HEK293 (cell line): Measurements from ENCODE around the gene SLC10A4.

Experiments used
- HOXA7 ChIP-seq: sonication (generic); formaldehyde crosslinking; IDR thresholded peaks from 2 replicates; pipeline ENCODE4 v1.8.1; 2022; ENCODE audit warnings: missing genetic modification reagents, borderline replicate concordance
- KLF8 ChIP-seq: fragments of 450-650 bp; formaldehyde crosslinking; IDR thresholded peaks from 2 replicates; pipeline ENCODE4 v1.5.1; 2016; ENCODE audit warnings: missing biosample characterization, missing genetic modification characterization
- TCF7L2 ChIP-seq: IDR thresholded peaks from 2 replicates; pipeline ENCODE4 v1.6.1; 2011; ENCODE audit warnings: low read depth, mild to moderate bottlenecking, inconsistent platforms, low read length, moderate library complexity, borderline replicate concordance
- ZNF121 ChIP-seq: fragments of 450-650 bp; formaldehyde crosslinking; IDR thresholded peaks from 2 replicates; pipeline ENCODE4 v1.5.1; 2016; ENCODE audit warnings: missing biosample characterization, missing genetic modification characterization
- ZNF138 ChIP-seq: fragments of 450-650 bp; formaldehyde crosslinking; IDR thresholded peaks from 2 replicates; pipeline ENCODE4 v1.5.1; 2016; ENCODE audit warnings: missing biosample characterization, missing genetic modification characterization, borderline replicate concordance
- ZNF423 ChIP-seq: fragments of 450-650 bp; formaldehyde crosslinking; IDR thresholded peaks from 2 replicates; pipeline ENCODE4 v1.5.1; 2016; ENCODE audit warnings: missing biosample characterization, missing genetic modification characterization
- ZNF473 ChIP-seq: fragments of 450-650 bp; formaldehyde crosslinking; IDR thresholded peaks from 2 replicates; pipeline ENCODE4 v1.5.1; 2017; ENCODE audit warnings: missing biosample characterization, missing genetic modification characterization
- TF ChIP-seq, protein P1 (sequence below): fragments of 450-650 bp; formaldehyde crosslinking; IDR thresholded peaks from 2 replicates; pipeline ENCODE4 v1.5.1; 2016; ENCODE audit warnings: missing biosample characterization, missing genetic modification characterization
- TF ChIP-seq, protein P2 (sequence below): fragments of 450-650 bp; formaldehyde crosslinking; IDR thresholded peaks from 2 replicates; pipeline ENCODE4 v1.5.1; 2016; ENCODE audit warnings: missing biosample characterization, missing genetic modification characterization
- TF ChIP-seq, protein P3 (sequence below): fragments of 450-650 bp; formaldehyde crosslinking; conservative IDR thresholded peaks from 2 replicates; pipeline ENCODE4 v1.5.1; 2016; ENCODE audit warnings: low read depth, missing biosample characterization, missing genetic modification characterization

DNA sequence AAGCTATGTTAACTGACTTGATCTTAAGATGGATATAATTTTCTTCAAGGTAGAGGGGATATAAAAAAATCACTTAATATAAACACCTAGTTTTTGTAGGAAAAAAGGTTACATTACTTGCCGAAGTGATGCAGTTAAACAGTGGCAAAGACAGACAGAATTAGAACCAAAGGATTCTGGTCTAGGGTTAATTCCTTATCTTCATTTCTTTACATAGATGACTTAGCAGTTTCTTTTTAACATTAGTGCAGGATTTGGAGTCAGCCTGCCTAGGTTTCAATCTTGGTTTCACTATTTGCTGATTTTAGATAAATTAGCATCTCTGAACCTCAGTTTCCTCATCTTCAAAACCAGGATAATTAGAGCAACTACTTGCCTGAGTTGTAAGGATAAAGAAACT lies 21.2 kb downstream of the SLC10A4 start:
- TF ChIP-seq, protein P1, sequence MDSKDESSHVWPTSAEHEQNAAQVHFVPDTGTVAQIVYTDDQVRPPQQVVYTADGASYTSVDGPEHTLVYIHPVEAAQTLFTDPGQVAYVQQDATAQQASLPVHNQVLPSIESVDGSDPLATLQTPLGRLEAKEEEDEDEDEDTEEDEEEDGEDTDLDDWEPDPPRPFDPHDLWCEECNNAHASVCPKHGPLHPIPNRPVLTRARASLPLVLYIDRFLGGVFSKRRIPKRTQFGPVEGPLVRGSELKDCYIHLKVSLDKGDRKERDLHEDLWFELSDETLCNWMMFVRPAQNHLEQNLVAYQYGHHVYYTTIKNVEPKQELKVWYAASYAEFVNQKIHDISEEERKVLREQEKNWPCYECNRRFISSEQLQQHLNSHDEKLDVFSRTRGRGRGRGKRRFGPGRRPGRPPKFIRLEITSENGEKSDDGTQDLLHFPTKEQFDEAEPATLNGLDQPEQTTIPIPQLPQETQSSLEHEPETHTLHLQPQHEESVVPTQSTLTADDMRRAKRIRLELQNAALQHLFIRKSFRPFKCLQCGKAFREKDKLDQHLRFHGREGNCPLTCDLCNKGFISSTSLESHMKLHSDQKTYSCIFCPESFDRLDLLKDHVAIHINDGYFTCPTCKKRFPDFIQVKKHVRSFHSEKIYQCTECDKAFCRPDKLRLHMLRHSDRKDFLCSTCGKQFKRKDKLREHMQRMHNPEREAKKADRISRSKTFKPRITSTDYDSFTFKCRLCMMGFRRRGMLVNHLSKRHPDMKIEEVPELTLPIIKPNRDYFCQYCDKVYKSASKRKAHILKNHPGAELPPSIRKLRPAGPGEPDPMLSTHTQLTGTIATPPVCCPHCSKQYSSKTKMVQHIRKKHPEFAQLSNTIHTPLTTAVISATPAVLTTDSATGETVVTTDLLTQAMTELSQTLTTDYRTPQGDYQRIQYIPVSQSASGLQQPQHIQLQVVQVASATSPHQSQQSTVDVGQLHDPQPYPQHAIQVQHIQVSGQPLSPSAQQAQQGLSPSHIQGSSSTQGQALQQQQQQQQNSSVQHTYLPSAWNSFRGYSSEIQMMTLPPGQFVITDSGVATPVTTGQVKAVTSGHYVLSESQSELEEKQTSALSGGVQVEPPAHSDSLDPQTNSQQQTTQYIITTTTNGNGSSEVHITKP (tag by site-specific recombination), result no peak
- TF ChIP-seq, protein P2, sequence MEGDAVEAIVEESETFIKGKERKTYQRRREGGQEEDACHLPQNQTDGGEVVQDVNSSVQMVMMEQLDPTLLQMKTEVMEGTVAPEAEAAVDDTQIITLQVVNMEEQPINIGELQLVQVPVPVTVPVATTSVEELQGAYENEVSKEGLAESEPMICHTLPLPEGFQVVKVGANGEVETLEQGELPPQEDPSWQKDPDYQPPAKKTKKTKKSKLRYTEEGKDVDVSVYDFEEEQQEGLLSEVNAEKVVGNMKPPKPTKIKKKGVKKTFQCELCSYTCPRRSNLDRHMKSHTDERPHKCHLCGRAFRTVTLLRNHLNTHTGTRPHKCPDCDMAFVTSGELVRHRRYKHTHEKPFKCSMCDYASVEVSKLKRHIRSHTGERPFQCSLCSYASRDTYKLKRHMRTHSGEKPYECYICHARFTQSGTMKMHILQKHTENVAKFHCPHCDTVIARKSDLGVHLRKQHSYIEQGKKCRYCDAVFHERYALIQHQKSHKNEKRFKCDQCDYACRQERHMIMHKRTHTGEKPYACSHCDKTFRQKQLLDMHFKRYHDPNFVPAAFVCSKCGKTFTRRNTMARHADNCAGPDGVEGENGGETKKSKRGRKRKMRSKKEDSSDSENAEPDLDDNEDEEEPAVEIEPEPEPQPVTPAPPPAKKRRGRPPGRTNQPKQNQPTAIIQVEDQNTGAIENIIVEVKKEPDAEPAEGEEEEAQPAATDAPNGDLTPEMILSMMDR (tag by site-specific recombination), result no peak
- TF ChIP-seq, protein P3, sequence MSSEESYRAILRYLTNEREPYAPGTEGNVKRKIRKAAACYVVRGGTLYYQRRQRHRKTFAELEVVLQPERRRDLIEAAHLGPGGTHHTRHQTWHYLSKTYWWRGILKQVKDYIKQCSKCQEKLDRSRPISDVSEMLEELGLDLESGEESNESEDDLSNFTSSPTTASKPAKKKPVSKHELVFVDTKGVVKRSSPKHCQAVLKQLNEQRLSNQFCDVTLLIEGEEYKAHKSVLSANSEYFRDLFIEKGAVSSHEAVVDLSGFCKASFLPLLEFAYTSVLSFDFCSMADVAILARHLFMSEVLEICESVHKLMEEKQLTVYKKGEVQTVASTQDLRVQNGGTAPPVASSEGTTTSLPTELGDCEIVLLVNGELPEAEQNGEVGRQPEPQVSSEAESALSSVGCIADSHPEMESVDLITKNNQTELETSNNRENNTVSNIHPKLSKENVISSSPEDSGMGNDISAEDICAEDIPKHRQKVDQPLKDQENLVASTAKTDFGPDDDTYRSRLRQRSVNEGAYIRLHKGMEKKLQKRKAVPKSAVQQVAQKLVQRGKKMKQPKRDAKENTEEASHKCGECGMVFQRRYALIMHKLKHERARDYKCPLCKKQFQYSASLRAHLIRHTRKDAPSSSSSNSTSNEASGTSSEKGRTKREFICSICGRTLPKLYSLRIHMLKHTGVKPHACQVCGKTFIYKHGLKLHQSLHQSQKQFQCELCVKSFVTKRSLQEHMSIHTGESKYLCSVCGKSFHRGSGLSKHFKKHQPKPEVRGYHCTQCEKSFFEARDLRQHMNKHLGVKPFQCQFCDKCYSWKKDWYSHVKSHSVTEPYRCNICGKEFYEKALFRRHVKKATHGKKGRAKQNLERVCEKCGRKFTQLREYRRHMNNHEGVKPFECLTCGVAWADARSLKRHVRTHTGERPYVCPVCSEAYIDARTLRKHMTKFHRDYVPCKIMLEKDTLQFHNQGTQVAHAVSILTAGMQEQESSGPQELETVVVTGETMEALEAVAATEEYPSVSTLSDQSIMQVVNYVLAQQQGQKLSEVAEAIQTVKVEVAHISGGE (tag by site-specific recombination), result no peak
- TF ChIP-seq TCF7L2, result no peak
- no peak for TF ChIP-seq ZNF473 (tag by site-specific recombination)
- no peak for TF ChIP-seq ZNF121
- no peak for TF ChIP-seq ZNF138
- no peak for TF ChIP-seq KLF8 (tag by site-specific recombination)
- TF ChIP-seq ZNF423, result no peak
- TF ChIP-seq HOXA7 (CRISPR knock-in tag), result no peak
